ENCODE data around the gene PRSS35.

PRSS35 gene

GRCh38 chr6:83509441-83509840 lies 2.9 kb upstream of the PRSS35 start:
- ATAC-seq, result no peak
- TF ChIP-seq CSRNP3 (CRISPR knock-in tag; IDR thresholded peaks at IDR 0.05) (no peak), ZNF8 (CRISPR knock-in tag; IDR thresholded peaks at IDR 0.05) (no peak), ZC3H10 (CRISPR knock-in tag; IDR thresholded peaks at IDR 0.05) (no peak), OSR1 (CRISPR knock-in tag; IDR thresholded peaks at IDR 0.05) (no peak), TCF4 (CRISPR knock-in tag; IDR thresholded peaks at IDR 0.05; ENCODE audit: borderline replicate concordance) (no peak), ISL1 (CRISPR knock-in tag; IDR thresholded peaks at IDR 0.05) (no peak), ZFP30 (CRISPR knock-in tag; IDR thresholded peaks at IDR 0.05) (no peak), BACH2 (CRISPR knock-in tag; IDR thresholded peaks at IDR 0.05; ENCODE audit: borderline replicate concordance) (no peak), SNAI2 (CRISPR knock-in tag; IDR thresholded peaks at IDR 0.05) (no peak), PATZ1 (CRISPR knock-in tag; IDR thresholded peaks at IDR 0.05; ENCODE audit: borderline replicate concordance) (no peak), CREB5 (CRISPR knock-in tag; IDR thresholded peaks at IDR 0.05; ENCODE audit: low read depth) (no peak)

GRCh38 chr6:83510791-83511190 lies 1.5 kb upstream of the PRSS35 start:
- TF ChIP-seq ISL1 (CRISPR knock-in tag; IDR thresholded peaks at IDR 0.05) (peak; percentile 21; the same call in 1 of the 2 replicates), SNAI2 (CRISPR knock-in tag; IDR thresholded peaks at IDR 0.05) (no peak)
- no peak for ATAC-seq

GRCh38 chr6:83511266-83511665 lies 1.1 kb upstream of the PRSS35 start:
- ATAC-seq, result no peak
- TF ChIP-seq CSDC2 (CRISPR knock-in tag; IDR thresholded peaks at IDR 0.05), result no peak
- no peak for TF ChIP-seq PPARA (CRISPR knock-in tag; IDR thresholded peaks at IDR 0.05; ENCODE audit: borderline replicate concordance)
- no peak for TF ChIP-seq ESRRG (CRISPR knock-in tag; IDR thresholded peaks at IDR 0.05)
- TF ChIP-seq ZFP30 (CRISPR knock-in tag; IDR thresholded peaks at IDR 0.05), result no peak
- no peak for TF ChIP-seq BACH2 (CRISPR knock-in tag; IDR thresholded peaks at IDR 0.05; ENCODE audit: borderline replicate concordance)
- no peak for TF ChIP-seq CREB5 (CRISPR knock-in tag; IDR thresholded peaks at IDR 0.05; ENCODE audit: low read depth)
- no peak for TF ChIP-seq SNAI2 (CRISPR knock-in tag; IDR thresholded peaks at IDR 0.05)
- TF ChIP-seq TCF4 (CRISPR knock-in tag; IDR thresholded peaks at IDR 0.05; ENCODE audit: borderline replicate concordance), result no peak
- TF ChIP-seq RARB (CRISPR knock-in tag; IDR thresholded peaks at IDR 0.05), result no peak
- no peak for TF ChIP-seq TOX (CRISPR knock-in tag; IDR thresholded peaks at IDR 0.05; ENCODE audit: borderline replicate concordance)
- no peak for TF ChIP-seq GLIS3 (CRISPR knock-in tag; IDR thresholded peaks at IDR 0.05)
- TF ChIP-seq POU6F1 (CRISPR knock-in tag; IDR thresholded peaks at IDR 0.05; ENCODE audit: borderline replicate concordance, low read depth), result no peak
- TF ChIP-seq ZNF70 (CRISPR knock-in tag; IDR thresholded peaks at IDR 0.05), result no peak
- TF ChIP-seq OSR1 (CRISPR knock-in tag; IDR thresholded peaks at IDR 0.05), result no peak
- no peak for TF ChIP-seq ZC3H10 (CRISPR knock-in tag; IDR thresholded peaks at IDR 0.05)
- TF ChIP-seq ZFP3 (CRISPR knock-in tag; IDR thresholded peaks at IDR 0.05), result no peak

- ATAC-seq, result no peak
- TF ChIP-seq ZNF70 (CRISPR knock-in tag; IDR thresholded peaks at IDR 0.05), result no peak
- TF ChIP-seq ZFP30 (CRISPR knock-in tag; IDR thresholded peaks at IDR 0.05), result no peak
- TF ChIP-seq PATZ1 (CRISPR knock-in tag; IDR thresholded peaks at IDR 0.05; ENCODE audit: borderline replicate concordance), result no peak
- TF ChIP-seq ISL1 (CRISPR knock-in tag; IDR thresholded peaks at IDR 0.05), result no peak
- no peak for TF ChIP-seq POU6F1 (CRISPR knock-in tag; IDR thresholded peaks at IDR 0.05; ENCODE audit: borderline replicate concordance, low read depth)
- no peak for TF ChIP-seq GLIS3 (CRISPR knock-in tag; IDR thresholded peaks at IDR 0.05)
- TF ChIP-seq TCF4 (CRISPR knock-in tag; IDR thresholded peaks at IDR 0.05; ENCODE audit: borderline replicate concordance), result no peak
- no peak for TF ChIP-seq BACH2 (CRISPR knock-in tag; IDR thresholded peaks at IDR 0.05; ENCODE audit: borderline replicate concordance)
Measured at GRCh38 chr6:83514466-83514865, 2.1 kb downstream of the PRSS35 start.
